Breast epithelium (tissue), 3 donors: Measurements from ENCODE around the gene U2AF1.
"Not testable (repeated sequence)": the region's sequence is repeated elsewhere in the genome, so short reads cannot be mapped to it uniquely, and the experiment has no call there.

Source experiments
- CTCF ChIP-seq, 3 donors: fragments of 450-650 bp; IDR thresholded peaks; one replicate each; pipeline ENCODE4 v1.5.1; 2016 to 2017; ENCODE audit warnings: antibody characterized with exemption in 3 of 3, mild to moderate bottlenecking in 3 of 3, moderate library complexity in 3 of 3
- POLR2A ChIP-seq: fragments of 450-650 bp; IDR thresholded peaks from one replicate; pipeline ENCODE4 v1.6.1; 2016; ENCODE audit warnings: antibody characterized with exemption, mild to moderate bottlenecking, moderate library complexity
- POLR2AphosphoS5 ChIP-seq, 3 donors: sonication (generic); formaldehyde crosslinking; IDR thresholded peaks; one replicate each; pipeline ENCODE4 v1.6.1; 2017; ENCODE audit warnings: antibody characterized with exemption in 3 of 3

- not testable (repeated sequence) for TF ChIP-seq CTCF (IDR thresholded peaks at IDR 0.05); POLR2A; POLR2AphosphoS5 (IDR thresholded peaks at IDR 0.05)
These were observed 31.2 kb downstream of the U2AF1 start for GRCh38 chr21:43076023-43076637.
